ENCODE results near the gene CYP46A1.

DNA sequence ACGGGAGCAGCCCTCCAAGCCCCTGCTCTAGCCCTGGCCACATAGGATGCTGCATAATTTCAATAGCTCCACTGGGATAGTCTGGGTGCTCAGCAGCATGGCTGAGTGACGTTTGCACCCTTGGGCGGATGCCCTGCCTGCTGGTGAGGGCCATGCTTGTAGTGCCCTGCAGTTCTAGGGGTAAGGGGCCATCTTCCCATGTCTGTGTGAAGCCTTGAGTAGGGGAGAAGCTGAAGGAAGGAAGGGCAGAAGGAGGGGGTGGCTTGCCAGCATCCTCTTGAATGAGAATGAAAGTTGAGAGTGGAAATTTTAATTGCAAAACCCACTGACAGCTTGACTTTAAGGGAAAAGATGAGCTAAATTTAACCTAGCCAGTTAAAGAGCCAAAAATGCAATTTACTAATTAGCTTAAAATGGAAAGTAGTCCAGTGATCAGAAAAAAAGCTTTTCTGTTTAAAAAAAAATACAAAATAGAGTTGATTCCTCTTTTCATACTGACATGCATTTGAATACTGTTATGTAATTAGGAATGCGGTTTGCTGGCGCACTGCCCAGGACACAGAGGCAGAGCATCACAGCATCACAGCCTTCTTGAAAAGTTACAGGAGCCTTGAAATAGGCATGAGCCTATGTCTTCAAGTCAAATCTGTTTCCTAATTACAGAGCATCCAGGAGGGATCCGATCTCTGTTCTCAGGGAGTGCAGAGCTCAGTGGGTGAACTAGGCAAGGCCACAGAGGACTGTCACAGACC lies 90.6 kb downstream of the CYP46A1 start:
- TF ChIP-seq, protein P1, sequence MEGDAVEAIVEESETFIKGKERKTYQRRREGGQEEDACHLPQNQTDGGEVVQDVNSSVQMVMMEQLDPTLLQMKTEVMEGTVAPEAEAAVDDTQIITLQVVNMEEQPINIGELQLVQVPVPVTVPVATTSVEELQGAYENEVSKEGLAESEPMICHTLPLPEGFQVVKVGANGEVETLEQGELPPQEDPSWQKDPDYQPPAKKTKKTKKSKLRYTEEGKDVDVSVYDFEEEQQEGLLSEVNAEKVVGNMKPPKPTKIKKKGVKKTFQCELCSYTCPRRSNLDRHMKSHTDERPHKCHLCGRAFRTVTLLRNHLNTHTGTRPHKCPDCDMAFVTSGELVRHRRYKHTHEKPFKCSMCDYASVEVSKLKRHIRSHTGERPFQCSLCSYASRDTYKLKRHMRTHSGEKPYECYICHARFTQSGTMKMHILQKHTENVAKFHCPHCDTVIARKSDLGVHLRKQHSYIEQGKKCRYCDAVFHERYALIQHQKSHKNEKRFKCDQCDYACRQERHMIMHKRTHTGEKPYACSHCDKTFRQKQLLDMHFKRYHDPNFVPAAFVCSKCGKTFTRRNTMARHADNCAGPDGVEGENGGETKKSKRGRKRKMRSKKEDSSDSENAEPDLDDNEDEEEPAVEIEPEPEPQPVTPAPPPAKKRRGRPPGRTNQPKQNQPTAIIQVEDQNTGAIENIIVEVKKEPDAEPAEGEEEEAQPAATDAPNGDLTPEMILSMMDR (IDR thresholded peaks at IDR 0.05; ENCODE audit: insufficient read depth, low read length): no peak
- TF ChIP-seq REST (IDR thresholded peaks at IDR 0.05; ENCODE audit: insufficient replicate concordance, low read depth): no peak
